ENCODE results near the gene GCNT1. TPM values are rescaled to one million over a fixed set of nuclear protein-coding genes. Genes with fewer than 3 reads are reported as not detected.
"Not testable (repeated sequence)": the region's sequence is repeated elsewhere in the genome, so short reads cannot be mapped to it uniquely, and the experiment has no call there.

GCNT1 gene
- total RNA-seq, 2 donors from 2014 or later = 36.5 to 59.9 TPM

GRCh38 chr9:76519075-76519835 lies 60.3 kb downstream of the GCNT1 start:
- Histone ChIP-seq H3K4me1 (no peaks in the 10 kb centered on the region), H3K27ac (no peak overlapping the region), H3K4me3 (no peak overlapping the region), H3K36me3 (no peaks in the 10 kb centered on the region), H3K9me3 (no peaks in the 10 kb centered on the region), H3K9ac (ENCODE audit: low read depth in 2 of 2, low read length in 2 of 2) (no peak overlapping the region), H3K27me3 (no peaks in the 10 kb centered on the region)
- intact Hi-C loops (cut with DNase I) = no loop called here
- DNase-seq = no peak
- no peak for TF ChIP-seq CTCF (IDR thresholded peaks at IDR 0.05)

- Histone ChIP-seq H3K4me3 (no peak overlapping the region), H3K9me3 (no peaks in the 10 kb centered on the region), H3K4me1 (no peaks in the 10 kb centered on the region), H3K9ac (ENCODE audit: low read depth in 2 of 2, low read length in 2 of 2) (no peak overlapping the region), H3K27me3 (no peaks in the 10 kb centered on the region), H3K36me3 (no peaks in the 10 kb centered on the region), H3K27ac (no peak overlapping the region)
- intact Hi-C loops (cut with DNase I) = no loop called here
- no peak for TF ChIP-seq CTCF (IDR thresholded peaks at IDR 0.05)
- DNase-seq = no peak
These were observed 62.3 kb downstream of the GCNT1 start for GRCh38 chr9:76521244-76521681.

- no peak for DNase-seq
- intact Hi-C loops (cut with DNase I) = no loop called here
These were observed 62.9 kb downstream of the GCNT1 start for GRCh38 chr9:76521906-76522305.

GRCh38 chr9:76523617-76524200 lies 64.7 kb downstream of the GCNT1 start:
- H3K4me3 ChIP-seq; H3K9ac ChIP-seq (ENCODE audit: low read depth in 2 of 2, low read length in 2 of 2); H3K36me3 ChIP-seq; DNase-seq; H3K9me3 ChIP-seq; H3K27ac ChIP-seq; intact Hi-C loops (cut with DNase I); H3K4me1 ChIP-seq; H3K27me3 ChIP-seq: not testable (repeated sequence)

More at GRCh38 chr9:76521906-76522305, 62.9 kb downstream of the GCNT1 start:
- H3K9me3 ChIP-seq = no peaks in the 10 kb centered on the region
- no peak overlapping the region for H3K9ac ChIP-seq (ENCODE audit: low read depth in 2 of 2, low read length in 2 of 2)
- H3K4me3 ChIP-seq = no peak overlapping the region
- H3K4me1 ChIP-seq = no peaks in the 10 kb centered on the region
- no peak for TF ChIP-seq CTCF (IDR thresholded peaks at IDR 0.05)
- no peaks in the 10 kb centered on the region for H3K36me3 ChIP-seq
- H3K27me3 ChIP-seq = no peaks in the 10 kb centered on the region
- H3K27ac ChIP-seq = no peak overlapping the region

- H3K9ac ChIP-seq (ENCODE audit: low read depth in 2 of 2, low read length in 2 of 2) = no peak overlapping the region
- no peak overlapping the region for H3K27ac ChIP-seq
- H3K36me3 ChIP-seq = no peaks in the 10 kb centered on the region
- no peak overlapping the region for H3K4me3 ChIP-seq
- no peaks in the 10 kb centered on the region for H3K4me1 ChIP-seq
- TF ChIP-seq CTCF (IDR thresholded peaks at IDR 0.05) = no peak
- no peaks in the 10 kb centered on the region for H3K27me3 ChIP-seq
- H3K9me3 ChIP-seq = no peaks in the 10 kb centered on the region
- DNase-seq = no peak
- intact Hi-C loops (cut with DNase I) = no loop called here
These were observed 66.2 kb downstream of the GCNT1 start for GRCh38 chr9:76525196-76525595.

- H3K9ac ChIP-seq (ENCODE audit: low read depth in 2 of 2, low read length in 2 of 2) = no peak overlapping the region
- no peaks in the 10 kb centered on the region for H3K9me3 ChIP-seq
- H3K36me3 ChIP-seq = no peaks in the 10 kb centered on the region
- H3K4me1 ChIP-seq = no peaks in the 10 kb centered on the region
- intact Hi-C loops (cut with DNase I) = no loop called here
- no peak overlapping the region for H3K4me3 ChIP-seq
- DNase-seq = no peak
- H3K27ac ChIP-seq = no peak overlapping the region
- no peak for TF ChIP-seq CTCF (IDR thresholded peaks at IDR 0.05)
- no peaks in the 10 kb centered on the region for H3K27me3 ChIP-seq
These were observed 67.0 kb downstream of the GCNT1 start for GRCh38 chr9:76526026-76526425.
